H1 (cell line): ENCODE data around the gene LRRC28. TPM values are rescaled to one million over a fixed set of nuclear protein-coding genes. Genes with fewer than 3 reads are reported as not detected.

Source experiments
- CTCF ChIA-PET: fragments of 300-600 bp; sonication (Branson Sonifier 250); formaldehyde crosslinking; loops from one replicate; lab custom pipeline; 2021; ENCODE audit not compliant: partially characterized antibody; lab: Charles Lee
- POLR2A ChIA-PET: fragments of 300-600 bp; sonication (Branson Sonifier 250); formaldehyde crosslinking; loops from one replicate; lab custom pipeline; 2021; ENCODE audit warnings: inconsistent platforms; ENCODE audit not compliant: partially characterized antibody; lab: Charles Lee
- DNase-seq, 2 experiments: peaks; one replicate each; pipeline versions ENCODE4 v3.0.0 to v3.0.0-alpha.2; 2010 to 2022; ENCODE audit warnings: low spot score in 2 of 2, low read depth in 1 of 2, mixed read lengths in 1 of 2
- FAIRE-seq: peaks from 2 replicates; lab custom pipeline; 2011; peaks lifted over from hg19 to GRCh38; lab: Jason Lieb, UNC
- H2AFZ ChIP-seq: 2 replicates; pipeline ENCODE4 v1.8.1; 2012; ENCODE audit warnings: low read length, inconsistent platforms
- H2AK5ac ChIP-seq: 2 replicates; pipeline ENCODE4 v1.6.1; 2013; ENCODE audit warnings: low read depth, low read length
- H2BK120ac ChIP-seq: replicated peaks from 2 replicates; pipeline ENCODE3; 2013; ENCODE audit warnings: low read depth, low read length, inconsistent platforms
- H2BK12ac ChIP-seq: 2 replicates; pipeline ENCODE4 v1.6.1; 2013; ENCODE audit warnings: low read depth, low read length
- H2BK15ac ChIP-seq: 2 replicates; pipeline ENCODE4 v1.6.1; 2013; ENCODE audit warnings: low read length
- H2BK20ac ChIP-seq: 2 replicates; pipeline ENCODE4 v1.6.1; 2013; ENCODE audit warnings: low read length
- H2BK5ac ChIP-seq: 2 replicates; pipeline ENCODE4 v1.6.1; 2013; ENCODE audit warnings: low read depth, low read length
- H3K14ac ChIP-seq: 2 replicates; pipeline ENCODE4 v1.6.1; 2013; ENCODE audit warnings: inconsistent platforms; ENCODE audit not compliant: insufficient read length
- H3K18ac ChIP-seq: 2 replicates; pipeline ENCODE4 v1.6.1; 2013; ENCODE audit warnings: low read length; ENCODE audit errors: extremely low read depth
- H3K23ac ChIP-seq: 2 replicates; pipeline ENCODE4 v1.6.1; 2013; ENCODE audit warnings: inconsistent platforms; ENCODE audit not compliant: insufficient read length
- H3K23me2 ChIP-seq: 2 replicates; pipeline ENCODE4 v1.6.1; 2013; ENCODE audit warnings: low read depth, low read length
- H3K27ac ChIP-seq: 2 replicates; pipeline ENCODE4 v1.6.1; 2011; ENCODE audit warnings: low read depth, low read length, inconsistent platforms
- H3K27me3 ChIP-seq, 4 experiments: replicated peaks in 1 of 4; 1 replicate in 1 of 4; 2 replicates in 3 of 4; pipeline versions ENCODE4 v1.6.1 to v1.8.1; 2011 to 2013; ENCODE audit warnings: low read length in 3 of 4, mild to moderate bottlenecking in 3 of 4, inconsistent platforms in 2 of 4, mixed read lengths in 2 of 4, moderate library complexity in 1 of 4; ENCODE audit not compliant: control insufficient read depth in 3 of 4, insufficient read depth in 3 of 4; ENCODE audit errors: extremely low read depth in 1 of 4
- H3K36me3 ChIP-seq, 4 experiments: 2 replicates each; pipeline versions ENCODE4 v1.6.1 to v1.8.1; 2011 to 2013; ENCODE audit warnings: mild to moderate bottlenecking in 4 of 4, low read length in 3 of 4, moderate library complexity in 2 of 4, control low read depth in 1 of 4, inconsistent platforms in 1 of 4; ENCODE audit not compliant: insufficient read depth in 4 of 4, control insufficient read depth in 2 of 4
- H3K4ac ChIP-seq: replicated peaks from 2 replicates; pipeline ENCODE3; 2013; ENCODE audit warnings: low read length, low read depth, mixed read lengths, inconsistent platforms; ENCODE audit not compliant: insufficient read length
- H3K4me1 ChIP-seq, 4 experiments: replicated peaks in 1 of 4; 1 replicate in 1 of 4; 2 replicates in 3 of 4; pipeline versions ENCODE4 v1.6.1 to v1.8.1; 2011 to 2013; ENCODE audit warnings: low read length in 3 of 4, inconsistent platforms in 2 of 4, mixed read lengths in 1 of 4; ENCODE audit not compliant: insufficient read depth in 4 of 4, control insufficient read depth in 3 of 4
- H3K4me2 ChIP-seq, 2 experiments: 2 replicates each; pipeline versions ENCODE4 v1.6.1 to v1.8.1; 2011 to 2013; ENCODE audit warnings: low read depth in 2 of 2, low read length in 2 of 2, control low read depth in 1 of 2, inconsistent platforms in 1 of 2, mild to moderate bottlenecking in 1 of 2; ENCODE audit not compliant: insufficient read depth in 1 of 2
- H3K4me3 ChIP-seq, 4 experiments: fragments of 200-600, 300-600 bp in 1 of 4; sonication (generic), shearing (Covaris generic), sonication (Bioruptor Twin) in 1 of 4; 2 replicates each; pipeline versions ENCODE4 v1.5.1 to v1.8.1; 2011 to 2016; ENCODE audit warnings: low read length in 4 of 4, low read depth in 3 of 4, control low read depth in 2 of 4, inconsistent platforms in 2 of 4, mild to moderate bottlenecking in 2 of 4, mixed read lengths in 1 of 4, moderate library complexity in 1 of 4; ENCODE audit not compliant: insufficient read depth in 2 of 4; ENCODE audit errors: extremely low read depth in 1 of 4
- H3K56ac ChIP-seq: replicated peaks from 2 replicates; pipeline ENCODE3; 2013; ENCODE audit warnings: low read depth, mild to moderate bottlenecking, mixed read lengths, low read length, inconsistent platforms; ENCODE audit not compliant: insufficient read length
- H3K79me1 ChIP-seq: 2 replicates; pipeline ENCODE4 v1.6.1; 2013; ENCODE audit warnings: low read depth, low read length, control low read depth
- H3K79me2 ChIP-seq, 2 experiments: 2 replicates each; pipeline versions ENCODE4 v1.6.1 to v1.8.1; 2012 to 2013; ENCODE audit warnings: low read length in 2 of 2, mild to moderate bottlenecking in 2 of 2, inconsistent platforms in 1 of 2; ENCODE audit not compliant: insufficient read depth in 2 of 2, control insufficient read depth in 1 of 2
- H3K9ac ChIP-seq, 4 experiments: replicated peaks in 1 of 4; 1 replicate in 1 of 4; 2 replicates in 3 of 4; pipeline versions ENCODE4 v1.6.1 to v1.8.1; 2011 to 2013; ENCODE audit warnings: low read depth in 3 of 4, low read length in 3 of 4, control low read depth in 2 of 4, mild to moderate bottlenecking in 2 of 4, moderate library complexity in 2 of 4, inconsistent platforms in 1 of 4; ENCODE audit errors: extremely low read depth in 1 of 4
- H3K9me3 ChIP-seq, 2 experiments: 2 replicates each; pipeline versions ENCODE4 v1.6.1 to v1.8.1; 2012 to 2013; ENCODE audit warnings: mild to moderate bottlenecking in 2 of 2, moderate library complexity in 2 of 2, control low read depth in 1 of 2, inconsistent platforms in 1 of 2, low read depth in 1 of 2, low read length in 1 of 2, mixed read lengths in 1 of 2; ENCODE audit not compliant: insufficient read depth in 2 of 2
- H4K20me1 ChIP-seq, 2 experiments: replicated peaks in 1 of 2; 2 replicates each; pipeline versions ENCODE3 to v1.8.1; 2011 to 2013; ENCODE audit warnings: inconsistent platforms in 2 of 2, low read length in 2 of 2, mild to moderate bottlenecking in 1 of 2; ENCODE audit not compliant: insufficient read depth in 2 of 2, control insufficient read depth in 1 of 2
- H4K5ac ChIP-seq: 2 replicates; pipeline ENCODE4 v1.6.1; 2013; ENCODE audit warnings: low read length, low read depth, mixed read lengths, inconsistent platforms; ENCODE audit not compliant: insufficient read length
- H4K8ac ChIP-seq: 2 replicates; pipeline ENCODE4 v1.8.0; 2013; ENCODE audit warnings: mild to moderate bottlenecking, moderate library complexity, low read length, inconsistent platforms; ENCODE audit not compliant: insufficient read depth; ENCODE audit errors: extremely low read depth
- H4K91ac ChIP-seq: replicated peaks from 2 replicates; pipeline ENCODE3; 2013; ENCODE audit warnings: low read length, mixed read lengths, inconsistent platforms; ENCODE audit not compliant: insufficient read length
- ASH2L ChIP-seq: fragments of 200-600, 300-600 bp; sonication (generic); IDR thresholded peaks from one replicate; pipeline ENCODE4 v1.7.1; 2017; ENCODE audit warnings: low read length
- CHD1 ChIP-seq: IDR thresholded peaks from 2 replicates; pipeline ENCODE4 v1.6.1; 2012; ENCODE audit warnings: low read depth, low read length, improper control_type of control experiment
- CHD2 ChIP-seq: IDR thresholded peaks from 2 replicates; pipeline ENCODE4 v1.6.1; 2012; ENCODE audit warnings: low read length, improper control_type of control experiment
- GABPA ChIP-seq: IDR thresholded peaks from 2 replicates; pipeline ENCODE4 v1.6.1; 2011; ENCODE audit warnings: mild to moderate bottlenecking, low read length, moderate library complexity, borderline replicate concordance; ENCODE audit not compliant: insufficient read depth
- HDAC6 ChIP-seq: IDR thresholded peaks from one replicate; pipeline ENCODE4 v1.7.1; 2012; ENCODE audit warnings: low read depth, mild to moderate bottlenecking, inconsistent platforms, low read length, moderate library complexity
- JUN ChIP-seq: IDR thresholded peaks from 2 replicates; pipeline ENCODE4 v1.6.1; 2011; ENCODE audit warnings: low read depth, mild to moderate bottlenecking, improper control_type of control experiment, low read length
- JUND ChIP-seq: IDR thresholded peaks from 2 replicates; pipeline ENCODE4 v1.6.1; 2011; ENCODE audit warnings: mild to moderate bottlenecking, improper control_type of control experiment, low read length
- NANOG ChIP-seq: IDR thresholded peaks from 2 replicates; pipeline ENCODE4 v1.6.1; 2011; ENCODE audit warnings: low read length, low read depth, mild to moderate bottlenecking, inconsistent platforms; ENCODE audit not compliant: insufficient read depth, poor library complexity, severe bottlenecking
- PHF8 ChIP-seq: fragments of 200-600 bp; sonication (generic); conservative IDR thresholded peaks from 2 replicates; pipeline ENCODE4 v1.7.1; 2012; ENCODE audit warnings: low read depth, mild to moderate bottlenecking, inconsistent platforms, low read length, moderate library complexity
- POLR2AphosphoS5 ChIP-seq: IDR thresholded peaks from 2 replicates; pipeline ENCODE4 v1.6.1; 2011; ENCODE audit warnings: low read depth, low read length
- POU5F1 ChIP-seq: IDR thresholded peaks from 2 replicates; pipeline ENCODE4 v1.6.1; 2011; ENCODE audit warnings: low read depth, mild to moderate bottlenecking, low read length, moderate library complexity
- RXRA ChIP-seq: IDR thresholded peaks from 2 replicates; pipeline ENCODE4 v1.6.1; 2011; ENCODE audit warnings: low read depth, mild to moderate bottlenecking, low read length, moderate library complexity; ENCODE audit not compliant: insufficient read depth
- SP1 ChIP-seq: IDR thresholded peaks from 2 replicates; pipeline ENCODE4 v1.6.1; 2011; ENCODE audit warnings: low read depth, low read length
- ZNF274 ChIP-seq: IDR thresholded peaks from 2 replicates; pipeline ENCODE4 v1.7.0; 2012; ENCODE audit warnings: low read length, borderline replicate concordance; ENCODE audit errors: extremely low read depth
- WGBS, 2 experiments: shearing (Covaris generic) in 1 of 2; methylation state at CpG; one replicate each; pipeline versions ENCODE4 v1.1.6 to v1.1.7; 2013 to 2015; ENCODE audit warnings: low lambda C conversion rate in 2 of 2, mixed read lengths in 2 of 2, inconsistent platforms in 1 of 2, low coverage in 1 of 2, missing lambda C conversion rate in 1 of 2; ENCODE audit not compliant: insufficient replicate concordance in 2 of 2, insufficient coverage in 1 of 2, insufficient read length in 1 of 2; ENCODE audit errors: extremely low coverage in 1 of 2, missing lambda C conversion rate in 1 of 2; 5-methylcytosine and 5-hydroxymethylcytosine counted together
- polyA plus RNA-seq, 7 experiments: library from polyadenylated mRNA; depleted of rRNA in 3 of 7; stranded (reverse) in 5 of 7; unstranded in 2 of 7; fragments of >200 nt in 5 of 7; fragments of 200-250 nt in 2 of 7; gene quantifications; 1 replicate in 5 of 7; 2 replicates in 1 of 7; 4 replicates in 1 of 7; pipeline versions ENCODE4 v1.2.1 to v1.2.3, GENCODE V29; 2011 to 2013; ENCODE audit warnings: missing spikeins in 2 of 7, mixed read lengths in 2 of 7
- total RNA-seq: library from RNA; stranded (reverse); fragmentation: NEBNext Ultra II Directional; extraction: Animal tissue kit (Norgen Biotek cat#: 25700); gene quantifications from 2 replicates; pipeline ENCODE4 v1.2.1, GENCODE V29; 2021
- TF ChIP-seq, protein P1 (sequence below): IDR thresholded peaks from 2 replicates; pipeline ENCODE4 v1.6.1; 2012; ENCODE audit warnings: inconsistent platforms

Gene LRRC28
- total and polyA plus RNA-seq, 2 of the 8 experiments (the other 6 are each of a cell fraction or from before 2014, with no cell fraction given): 20.2 to 23.3 TPM

DNA sequence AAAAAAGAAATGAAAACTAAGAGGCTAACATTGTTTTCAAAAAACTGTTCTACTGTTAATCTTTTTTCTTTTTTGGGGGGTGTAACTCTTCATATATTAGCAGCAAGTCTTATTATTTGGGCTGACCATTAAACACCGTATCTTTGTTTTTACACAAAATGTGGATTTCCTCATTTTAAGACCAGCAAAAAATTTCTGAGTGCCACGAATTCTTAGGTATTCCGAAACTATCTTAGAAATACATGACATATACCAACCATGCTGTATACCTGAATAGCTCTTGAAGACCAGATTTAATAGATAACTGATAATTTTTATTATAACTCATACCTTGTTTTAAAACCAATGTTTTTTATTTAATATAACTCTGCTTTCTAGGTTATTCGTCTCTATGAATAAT is 1.3 kb upstream of the LRRC28 start:
- no peak overlapping the region for H2AK5ac ChIP-seq
- H2BK12ac ChIP-seq: no peak overlapping the region
- peak overlapping the region; percentile 60 to 86 for H3K4me2 ChIP-seq
- FAIRE-seq (no peak), DNase-seq (no peak)
- H3K18ac ChIP-seq: no peak overlapping the region
- no peak overlapping the region for H2AFZ ChIP-seq
- H3K4me3 ChIP-seq: peak overlapping the region; percentile 10 to 89 (median 81); a peak in 7 of 8 replicates
- H3K36me3 ChIP-seq: no peaks in the 10 kb centered on the region; a peak in 1 of 8 replicates
- H3K23me2 ChIP-seq: peaks cover 5% of the 10 kb centered on the region; the same call in 1 of the 2 replicates
- no peak overlapping the region for H4K8ac ChIP-seq
- H4K20me1 ChIP-seq: no peaks in the 10 kb centered on the region
- no peak overlapping the region for H4K5ac ChIP-seq
- no peaks in the 10 kb centered on the region for H3K9me3 ChIP-seq
- no peak overlapping the region for H3K56ac ChIP-seq
- no peak overlapping the region for H2BK5ac ChIP-seq
- no peak overlapping the region for H3K4ac ChIP-seq
- 30% methylated on average over 4 of the region's 4 CpGs; no CpG with 5 or more reads in 1 of the 2 experiments for WGBS, 2 experiments
- H3K23ac ChIP-seq: no peak overlapping the region
- no peak overlapping the region for H2BK20ac ChIP-seq
- H3K27ac ChIP-seq: no peak overlapping the region
- H2BK120ac ChIP-seq: no peak overlapping the region
- POLR2A ChIA-PET: no interaction called here
- peaks cover 4% of the 10 kb centered on the region; the same call in 1 of the 2 replicates for H3K79me1 ChIP-seq
- H4K91ac ChIP-seq: no peak overlapping the region
- H3K4me1 ChIP-seq: peaks cover 0 to 3% (median under 1%) of the 10 kb centered on the region in 4 experiments; a peak in 4 of 7 replicates
- H3K27me3 ChIP-seq: no peaks in the 10 kb centered on the region
- peaks cover 0 to 22% of the 10 kb centered on the region in 2 experiments; a peak in 2 of 4 replicates for H3K79me2 ChIP-seq
- CTCF ChIA-PET: no interaction called here
- H3K9ac ChIP-seq: no peak overlapping the region
- no peak overlapping the region for H2BK15ac ChIP-seq
- no peak overlapping the region for H3K14ac ChIP-seq
- TF ChIP-seq SP1 (no peak), RXRA (no peak), HDAC6 (no peak), ASH2L (no peak), POLR2AphosphoS5 (no peak), POU5F1 (no peak), PHF8 (no peak), ZNF274 (no peak), CHD1 (no peak), CHD2 (no peak), JUN (no peak), NANOG (no peak), JUND (no peak), GABPA (no peak)
- TF ChIP-seq, protein P1, sequence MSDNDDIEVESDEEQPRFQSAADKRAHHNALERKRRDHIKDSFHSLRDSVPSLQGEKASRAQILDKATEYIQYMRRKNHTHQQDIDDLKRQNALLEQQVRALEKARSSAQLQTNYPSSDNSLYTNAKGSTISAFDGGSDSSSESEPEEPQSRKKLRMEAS: no peak
